Activated naive CD8-positive, alpha-beta T cell treated with anti-CD3 and anti-CD28 coated beads, Interleukin-2, amount 50 U/mL, for 24 hours (primary cell): ENCODE results near the gene MFAP1.

ENCODE experiments used
- ATAC-seq: fragments of 150-1000 bp; cut with Tn5 transposase; one replicate; pipeline ENCODE4 v1.10.0; 2021
- DNase-seq: peaks from one replicate; pipeline ENCODE4 v3.0.0; 2021
- H3K27ac Mint-ChIP-seq: one replicate; pipeline ENCODE4 v1.8.0; 2021; ENCODE audit warnings: mild to moderate bottlenecking, mixed read lengths
- H3K27me3 Mint-ChIP-seq: one replicate; pipeline ENCODE4 v1.8.0; 2021; ENCODE audit warnings: mixed read lengths
- H3K36me3 Mint-ChIP-seq: one replicate; pipeline ENCODE4 v1.8.0; 2021; ENCODE audit warnings: low read depth, mixed read lengths
- H3K4me1 Mint-ChIP-seq: one replicate; pipeline ENCODE4 v1.8.0; 2021; ENCODE audit warnings: mixed read lengths
- H3K4me3 Mint-ChIP-seq: one replicate; pipeline ENCODE4 v1.8.0; 2021; ENCODE audit warnings: mild to moderate bottlenecking, moderate library complexity, mixed read lengths
- H3K9me3 Mint-ChIP-seq: one replicate; pipeline ENCODE4 v1.8.0; 2021; ENCODE audit warnings: mixed read lengths

The MFAP1 gene

DNA sequence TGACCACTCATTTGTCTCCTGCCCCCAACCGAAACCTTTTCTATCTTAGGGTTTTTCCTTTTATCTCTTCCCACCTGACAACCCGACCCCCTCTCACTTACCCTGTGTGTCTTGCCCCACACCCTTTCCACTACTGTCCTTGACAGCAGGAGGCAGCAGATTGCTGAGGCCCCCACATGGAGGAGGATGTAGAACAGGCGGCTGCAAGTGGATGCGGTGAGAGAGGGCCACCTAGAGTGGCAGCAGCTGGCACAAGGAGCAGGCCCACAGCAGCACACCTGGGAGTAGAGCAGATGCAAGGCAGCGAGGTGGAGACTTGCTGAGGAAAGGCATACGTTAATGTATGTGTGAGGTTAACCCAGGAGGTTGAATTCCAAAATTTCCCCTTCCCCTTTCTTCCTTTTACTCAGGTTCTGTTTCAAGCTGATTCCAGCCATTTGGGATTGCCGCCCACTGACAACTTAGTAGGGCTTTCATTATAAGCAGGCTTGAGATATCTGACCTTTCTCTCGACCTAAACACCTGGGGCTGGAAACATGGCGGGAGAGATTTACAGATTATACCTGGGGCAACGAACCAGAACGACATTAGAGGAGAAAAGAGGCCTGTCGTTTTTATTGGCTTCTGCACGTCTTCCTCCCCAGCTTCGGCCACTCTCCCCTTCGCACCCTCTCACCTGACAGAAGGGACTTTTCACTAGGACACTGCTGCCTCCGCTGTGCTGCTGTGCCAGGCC, 25.1 kb downstream of the MFAP1 start:
- Mint-ChIP-seq H3K27ac (peak overlapping the region; percentile 90), H3K4me3 (no peak overlapping the region), H3K27me3 (no peaks in the 10 kb centered on the region), H3K36me3 (peaks cover 61% of the 10 kb centered on the region), H3K4me1 (peaks cover 48% of the 10 kb centered on the region), H3K9me3 (no peaks in the 10 kb centered on the region)
- no peak for ATAC-seq
- DNase-seq, result no peak

DNA sequence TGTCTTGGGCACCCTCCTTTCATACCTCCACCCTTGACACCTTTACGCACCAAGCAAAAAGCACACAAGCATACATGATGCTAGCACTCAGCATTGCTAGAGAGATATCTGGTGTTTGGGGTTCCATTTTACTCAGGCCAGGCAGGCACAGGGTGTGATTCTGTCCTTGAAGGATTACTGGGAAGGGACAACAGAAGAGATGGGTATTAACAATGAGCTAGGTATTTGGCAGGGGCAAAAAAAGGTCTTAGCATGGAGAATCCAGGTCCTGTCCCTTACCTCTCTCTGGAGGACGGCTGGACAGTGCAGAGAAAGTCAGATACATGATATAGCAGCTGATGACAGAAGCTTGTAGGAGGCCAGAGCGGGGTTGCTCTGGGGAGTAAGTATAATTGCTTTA, 27.9 kb downstream of the MFAP1 start:
- H3K9me3 Mint-ChIP-seq, result no peaks in the 10 kb centered on the region
- H3K36me3 Mint-ChIP-seq, result peaks cover 66% of the 10 kb centered on the region
- no peak overlapping the region for H3K4me3 Mint-ChIP-seq
- ATAC-seq (no peak), DNase-seq (no peak)
- no peak overlapping the region for H3K27ac Mint-ChIP-seq
- H3K4me1 Mint-ChIP-seq, result peaks cover 59% of the 10 kb centered on the region
- H3K27me3 Mint-ChIP-seq, result no peaks in the 10 kb centered on the region

DNA sequence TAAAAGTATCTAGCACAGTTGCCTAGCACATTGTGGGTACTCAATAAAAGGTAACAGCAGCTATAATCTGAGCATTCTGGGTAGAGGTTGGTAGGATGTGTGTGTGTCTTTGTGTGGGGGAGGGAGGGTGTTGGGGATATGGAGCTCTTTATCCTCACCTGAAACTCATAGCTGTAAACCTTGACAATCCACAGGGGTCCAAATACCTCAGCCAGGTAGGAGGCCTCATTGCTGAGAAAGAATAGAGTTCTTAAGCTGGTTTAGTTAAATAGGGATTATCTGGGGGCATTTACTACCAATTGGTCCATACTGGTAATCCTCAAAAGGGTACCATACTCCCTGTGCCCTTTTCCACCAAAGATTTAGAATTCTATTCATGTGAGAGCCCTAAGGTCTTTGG, 28.5 kb downstream of the MFAP1 start:
- no peak for ATAC-seq
- no peak overlapping the region for H3K27ac Mint-ChIP-seq
- peaks cover 55% of the 10 kb centered on the region for H3K4me1 Mint-ChIP-seq
- no peaks in the 10 kb centered on the region for H3K9me3 Mint-ChIP-seq
- DNase-seq, result no peak
- no peak overlapping the region for H3K4me3 Mint-ChIP-seq
- no peaks in the 10 kb centered on the region for H3K27me3 Mint-ChIP-seq
- peaks cover 60% of the 10 kb centered on the region for H3K36me3 Mint-ChIP-seq

DNA sequence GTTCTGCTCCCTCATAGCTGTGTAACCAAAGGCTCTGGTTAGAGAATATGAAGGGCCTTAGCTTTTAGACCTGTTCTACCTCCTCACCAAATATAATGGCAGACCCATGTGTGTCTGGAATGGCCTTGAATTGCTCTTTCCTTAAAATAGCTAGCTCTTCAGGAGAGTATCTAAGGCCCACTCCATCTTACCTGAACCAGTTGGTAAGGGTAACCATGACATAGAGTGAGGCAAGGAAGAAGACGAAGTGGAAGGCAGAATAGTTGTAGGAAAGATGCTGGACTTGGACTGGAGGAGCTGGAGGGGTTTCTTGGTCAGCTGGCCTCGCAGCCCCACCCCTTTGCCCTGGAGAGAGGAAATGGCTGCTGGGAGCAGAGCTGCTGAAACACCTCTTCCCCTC, 29.3 kb downstream of the MFAP1 start:
- H3K36me3 Mint-ChIP-seq, result peaks cover 53% of the 10 kb centered on the region
- no peaks in the 10 kb centered on the region for H3K27me3 Mint-ChIP-seq
- H3K27ac Mint-ChIP-seq, result peak overlapping the region; percentile 13
- H3K4me3 Mint-ChIP-seq, result no peak overlapping the region
- H3K4me1 Mint-ChIP-seq, result peaks cover 52% of the 10 kb centered on the region
- DNase-seq (no peak), ATAC-seq (no peak)
- H3K9me3 Mint-ChIP-seq, result no peaks in the 10 kb centered on the region

DNA sequence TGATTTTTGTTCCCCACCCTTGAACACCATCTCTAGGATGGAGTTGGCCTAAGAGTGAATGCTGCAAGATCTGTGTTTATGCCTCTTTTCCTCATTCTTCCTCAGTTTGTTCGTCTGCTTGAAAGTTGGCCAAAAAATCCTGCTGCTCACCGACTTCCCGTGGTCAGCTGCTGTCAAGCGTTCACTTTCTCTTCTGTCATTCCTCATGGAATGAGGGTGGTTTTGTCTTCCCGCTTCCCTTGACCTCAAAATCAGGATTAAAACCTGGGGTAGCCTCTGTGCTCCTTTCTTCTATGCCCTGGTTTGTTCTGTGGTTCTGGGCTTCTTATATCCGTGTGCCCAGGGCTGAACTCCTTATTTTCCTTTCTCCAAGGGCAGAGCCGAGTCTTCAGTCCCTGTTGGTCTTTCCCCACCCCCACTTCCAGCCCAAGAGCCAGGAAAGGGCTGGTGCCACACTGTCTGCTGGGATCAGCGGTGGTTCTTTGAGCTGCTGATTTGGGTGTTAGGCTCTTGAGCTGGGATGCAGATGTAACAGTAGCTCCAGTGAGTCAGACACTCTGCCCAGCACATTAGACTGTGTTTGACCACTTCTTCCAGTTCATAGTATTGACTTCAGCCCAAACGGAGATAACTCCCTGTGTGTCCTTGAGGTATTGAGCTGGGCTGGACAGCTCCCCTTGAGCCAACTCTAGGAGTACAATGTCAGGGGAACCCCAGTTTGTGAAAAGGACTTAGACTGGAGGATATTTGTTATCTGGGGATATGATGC, 30.0 kb downstream of the MFAP1 start:
- peaks cover 47% of the 10 kb centered on the region for H3K36me3 Mint-ChIP-seq
- no peaks in the 10 kb centered on the region for H3K9me3 Mint-ChIP-seq
- H3K27me3 Mint-ChIP-seq, result no peaks in the 10 kb centered on the region
- DNase-seq, result no peak
- no peak for ATAC-seq
- H3K4me1 Mint-ChIP-seq, result peaks cover 45% of the 10 kb centered on the region
- H3K4me3 Mint-ChIP-seq, result peak overlapping the region; percentile 93
- peak overlapping the region; percentile 92 for H3K27ac Mint-ChIP-seq

DNA sequence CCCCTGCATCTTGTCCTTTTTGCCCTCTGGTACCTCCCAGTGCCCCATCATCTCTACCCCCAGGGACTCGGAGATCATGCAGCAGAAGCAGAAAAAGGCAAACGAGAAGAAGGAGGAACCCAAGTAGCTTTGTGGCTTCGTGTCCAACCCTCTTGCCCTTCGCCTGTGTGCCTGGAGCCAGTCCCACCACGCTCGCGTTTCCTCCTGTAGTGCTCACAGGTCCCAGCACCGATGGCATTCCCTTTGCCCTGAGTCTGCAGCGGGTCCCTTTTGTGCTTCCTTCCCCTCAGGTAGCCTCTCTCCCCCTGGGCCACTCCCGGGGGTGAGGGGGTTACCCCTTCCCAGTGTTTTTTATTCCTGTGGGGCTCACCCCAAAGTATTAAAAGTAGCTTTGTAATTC, 30.8 kb downstream of the MFAP1 start:
- Mint-ChIP-seq H3K4me3 (peak overlapping the region; percentile 93), H3K9me3 (no peaks in the 10 kb centered on the region), H3K4me1 (peaks cover 43% of the 10 kb centered on the region), H3K27me3 (no peaks in the 10 kb centered on the region), H3K27ac (peak overlapping the region; percentile 92), H3K36me3 (peaks cover 40% of the 10 kb centered on the region)
- no peak for ATAC-seq
- no peak for DNase-seq

DNA sequence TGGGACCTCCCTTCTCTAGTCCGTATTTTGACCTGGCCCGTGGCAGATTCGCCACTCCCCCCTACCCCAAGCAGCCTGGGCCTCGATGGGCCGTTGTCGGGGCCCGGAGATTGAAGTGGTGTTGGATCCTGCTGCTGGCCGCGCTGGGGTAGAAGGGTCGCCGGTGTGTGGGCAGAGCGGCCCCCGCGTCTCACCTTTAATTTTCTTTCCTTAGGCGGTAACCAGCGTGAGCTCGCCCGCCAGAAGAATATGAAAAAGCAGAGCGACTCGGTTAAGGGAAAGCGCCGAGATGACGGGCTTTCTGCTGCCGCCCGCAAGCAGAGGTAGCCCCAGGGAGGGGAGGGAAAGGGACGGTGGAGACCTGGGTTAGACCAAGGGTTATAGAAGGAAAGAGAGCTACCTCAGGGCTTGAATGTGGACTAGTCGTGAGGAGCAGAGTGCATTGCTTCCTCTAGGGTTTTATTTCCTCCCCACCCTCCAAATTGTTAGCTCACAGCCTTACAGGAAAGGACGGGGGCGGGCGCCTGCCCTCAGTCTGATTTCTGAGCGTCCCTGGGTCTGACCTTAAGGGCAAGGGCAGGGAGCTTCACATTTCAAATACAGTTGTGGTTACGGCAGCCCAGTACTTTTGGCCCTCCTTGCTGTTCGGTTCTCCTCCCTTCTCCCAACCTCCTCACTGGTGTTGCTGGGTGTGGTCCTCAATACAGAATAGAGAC, 31.6 kb downstream of the MFAP1 start:
- H3K27me3 Mint-ChIP-seq, result no peaks in the 10 kb centered on the region
- H3K4me3 Mint-ChIP-seq, result peak overlapping the region; percentile 93
- H3K9me3 Mint-ChIP-seq, result no peaks in the 10 kb centered on the region
- H3K36me3 Mint-ChIP-seq, result peaks cover 35% of the 10 kb centered on the region
- H3K27ac Mint-ChIP-seq, result peak overlapping the region; percentile 92
- ATAC-seq, result peak; percentile 6
- DNase-seq, result peak; percentile 58
- peaks cover 40% of the 10 kb centered on the region for H3K4me1 Mint-ChIP-seq

DNA sequence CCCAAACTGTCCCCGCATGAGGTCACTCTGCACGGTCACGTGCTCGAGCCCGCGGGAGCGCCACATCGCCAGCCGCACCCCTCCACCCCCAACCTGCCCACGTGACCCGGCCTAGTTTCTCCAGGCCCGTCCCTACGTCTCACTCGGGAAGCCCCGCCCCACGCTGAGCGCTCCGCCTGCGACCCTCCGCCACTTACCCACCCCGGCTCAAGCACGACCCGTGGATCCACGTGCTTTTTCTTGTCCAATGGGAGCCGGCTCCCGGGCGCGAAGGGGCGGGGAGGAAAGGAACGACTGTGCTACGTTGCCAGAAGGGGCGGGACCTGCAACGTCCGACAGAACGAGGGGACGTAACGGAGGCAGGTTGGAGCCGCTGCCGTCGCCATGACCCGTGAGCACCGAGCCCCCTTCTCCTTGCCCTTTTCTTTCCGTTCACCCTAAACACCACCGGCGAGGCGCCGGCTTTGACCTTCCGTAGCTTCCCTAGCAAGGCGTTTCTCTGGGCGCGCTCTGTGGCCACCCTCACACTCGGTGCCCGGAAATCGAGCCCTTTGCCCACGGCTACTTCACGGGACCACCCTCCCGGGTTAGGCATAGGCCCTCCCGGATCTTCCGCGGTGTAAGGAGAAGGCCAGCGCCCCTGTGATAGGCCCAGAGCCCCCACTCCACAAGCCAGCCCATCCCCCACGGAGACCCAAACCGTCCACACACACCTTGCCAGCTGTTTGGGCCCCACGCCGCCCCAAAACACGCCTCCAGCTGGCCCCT, 32.3 kb downstream of the MFAP1 start, which contains the start of gene SERF2:
Gene SERF2 (plus strand): TSS at position 328 of the 768 bp plus-strand sequence. CDS start 57 bp downstream, at position 385.
- H3K4me1 Mint-ChIP-seq, result peaks cover 40% of the 10 kb centered on the region
- H3K4me3 Mint-ChIP-seq, result peak within 1 kb of the TSS; percentile 93
- peaks cover 32% of the 10 kb centered on the region for H3K36me3 Mint-ChIP-seq
- H3K9me3 Mint-ChIP-seq, result no peaks in the 10 kb centered on the region
- DNase-seq (peak; percentile 100), ATAC-seq (peak; percentile 94)
- no peaks in the 10 kb centered on the region for H3K27me3 Mint-ChIP-seq
- H3K27ac Mint-ChIP-seq, result peak within 1 kb of the TSS; percentile 92

DNA sequence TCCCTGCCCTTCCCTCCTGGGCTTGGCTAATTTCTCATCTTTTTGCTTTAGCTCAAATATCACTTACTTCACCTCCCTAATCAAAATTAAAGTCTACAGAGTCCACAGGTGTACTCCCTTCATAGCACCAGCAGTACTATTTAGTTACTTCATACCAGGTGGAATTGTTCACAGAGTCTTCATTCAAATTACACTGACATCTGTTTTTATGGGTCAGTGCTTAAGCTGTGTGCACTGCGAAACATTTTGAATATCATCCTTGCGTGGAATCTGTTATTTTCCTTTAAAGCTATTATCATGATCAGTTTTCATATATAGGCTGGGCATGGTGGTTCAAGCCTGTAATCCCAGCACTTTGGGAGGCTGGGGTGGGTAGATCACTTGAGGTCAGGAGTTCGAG, 35.1 kb downstream of the MFAP1 start:
- DNase-seq (no peak), ATAC-seq (no peak)
- Mint-ChIP-seq H3K36me3 (peaks cover 14% of the 10 kb centered on the region), H3K4me1 (peaks cover 25% of the 10 kb centered on the region), H3K4me3 (no peak overlapping the region), H3K27ac (no peak overlapping the region), H3K9me3 (no peaks in the 10 kb centered on the region), H3K27me3 (no peaks in the 10 kb centered on the region)

DNA sequence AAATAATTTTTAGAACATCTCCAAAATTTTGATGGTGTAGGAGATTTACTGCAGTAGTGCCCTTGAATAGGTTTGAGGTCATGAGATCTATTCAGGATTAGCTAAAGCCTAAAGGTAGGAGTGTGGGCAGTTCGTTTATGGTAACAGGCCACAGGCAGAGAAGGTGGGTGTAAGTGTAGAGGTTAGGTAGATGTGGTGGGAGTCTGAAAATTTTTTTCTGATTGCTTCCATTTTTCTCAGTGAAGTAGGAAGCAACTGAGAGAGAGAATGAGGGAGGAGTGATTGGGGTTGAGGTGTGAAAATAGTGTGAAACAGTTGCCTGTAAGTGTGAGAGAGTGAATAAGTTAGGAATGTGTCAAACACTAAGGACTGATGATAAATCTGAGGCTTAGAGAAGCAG, 45.5 kb downstream of the MFAP1 start:
- Mint-ChIP-seq H3K4me3 (no peak overlapping the region), H3K9me3 (no peaks in the 10 kb centered on the region), H3K27me3 (no peaks in the 10 kb centered on the region), H3K27ac (peak overlapping the region; percentile 34), H3K36me3 (peaks cover 2% of the 10 kb centered on the region), H3K4me1 (peaks cover 33% of the 10 kb centered on the region)
- ATAC-seq (no peak), DNase-seq (no peak)

DNA sequence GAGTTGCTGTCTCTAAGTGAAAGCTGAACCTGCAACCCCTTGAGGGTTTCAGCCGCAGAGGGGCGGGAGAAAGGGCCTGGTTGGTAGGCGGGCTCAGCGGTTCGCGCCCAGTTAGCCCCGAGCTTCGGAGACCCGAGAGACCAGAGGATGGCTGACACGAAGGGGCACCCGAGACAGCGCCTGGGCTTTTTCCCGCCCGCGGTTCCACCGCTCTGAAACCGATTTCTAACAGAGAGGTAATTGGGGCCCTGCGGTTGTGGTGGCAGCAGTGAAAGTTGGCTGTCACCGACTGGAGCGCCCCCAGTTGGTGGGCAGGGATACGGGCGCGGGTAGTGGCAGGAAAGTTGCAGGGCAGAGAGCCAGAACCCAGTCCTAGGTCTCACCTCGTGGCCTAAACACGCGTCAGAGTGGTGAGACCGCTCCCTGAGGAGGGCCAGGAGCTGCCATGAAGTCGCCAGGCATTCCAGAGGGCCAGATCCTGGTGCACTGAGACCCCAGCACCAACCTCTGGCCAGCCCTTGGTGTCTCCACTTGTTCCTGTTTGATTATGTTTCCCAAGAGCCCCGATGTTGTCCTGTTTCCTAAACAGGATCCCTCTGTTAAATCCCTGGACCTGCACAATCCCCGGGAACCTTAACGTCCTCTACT, 47.1 kb downstream of the MFAP1 start:
- DNase-seq (peak; percentile 90), ATAC-seq (peak; percentile 89)
- H3K27me3 Mint-ChIP-seq, result no peaks in the 10 kb centered on the region
- H3K4me1 Mint-ChIP-seq, result peaks cover 33% of the 10 kb centered on the region
- H3K9me3 Mint-ChIP-seq, result no peaks in the 10 kb centered on the region
- peaks cover 12% of the 10 kb centered on the region for H3K36me3 Mint-ChIP-seq
- peak overlapping the region; percentile 83 for H3K27ac Mint-ChIP-seq
- H3K4me3 Mint-ChIP-seq, result peak overlapping the region; percentile 83

DNA sequence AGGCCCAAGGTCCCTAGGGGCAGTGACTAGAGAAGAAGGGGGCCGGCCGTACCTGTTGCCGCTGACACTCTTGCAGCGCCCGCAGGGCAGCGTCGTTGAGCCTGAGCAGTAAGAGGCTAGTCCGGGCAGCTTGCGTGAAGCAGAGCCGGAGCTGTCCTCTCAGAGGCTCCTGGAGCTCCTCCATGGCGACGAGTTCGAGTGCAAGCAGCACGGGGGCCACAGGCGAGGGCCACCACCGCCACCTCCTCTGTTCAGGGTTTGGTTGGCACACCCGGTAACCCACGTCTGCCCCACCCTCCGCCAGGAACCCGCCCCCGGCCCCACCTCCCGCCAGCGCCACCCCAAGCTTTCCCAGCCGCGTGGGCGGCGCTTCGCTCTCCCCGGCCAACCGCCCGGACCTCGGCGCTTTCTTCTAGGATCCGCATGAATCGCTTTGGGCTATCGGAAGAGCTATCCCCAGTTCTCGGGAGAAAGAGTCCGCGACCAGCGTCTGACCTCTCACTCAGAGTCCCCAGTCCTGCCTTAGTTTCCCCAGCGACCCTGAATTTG, 47.7 kb downstream of the MFAP1 start, which contains the start of gene ELL3:
Gene ELL3 (minus strand): TSS at position 249 of the 549 bp plus-strand sequence. CDS start 65 bp downstream, at position 184.
- ATAC-seq, result peak; percentile 65
- peak; percentile 80 for DNase-seq
- H3K9me3 Mint-ChIP-seq, result no peaks in the 10 kb centered on the region
- peaks cover 16% of the 10 kb centered on the region for H3K36me3 Mint-ChIP-seq
- peak within 1 kb of the TSS; percentile 83 for H3K27ac Mint-ChIP-seq
- H3K27me3 Mint-ChIP-seq, result no peaks in the 10 kb centered on the region
- peak within 1 kb of the TSS; percentile 83 for H3K4me3 Mint-ChIP-seq
- H3K4me1 Mint-ChIP-seq, result peaks cover 33% of the 10 kb centered on the region

DNA sequence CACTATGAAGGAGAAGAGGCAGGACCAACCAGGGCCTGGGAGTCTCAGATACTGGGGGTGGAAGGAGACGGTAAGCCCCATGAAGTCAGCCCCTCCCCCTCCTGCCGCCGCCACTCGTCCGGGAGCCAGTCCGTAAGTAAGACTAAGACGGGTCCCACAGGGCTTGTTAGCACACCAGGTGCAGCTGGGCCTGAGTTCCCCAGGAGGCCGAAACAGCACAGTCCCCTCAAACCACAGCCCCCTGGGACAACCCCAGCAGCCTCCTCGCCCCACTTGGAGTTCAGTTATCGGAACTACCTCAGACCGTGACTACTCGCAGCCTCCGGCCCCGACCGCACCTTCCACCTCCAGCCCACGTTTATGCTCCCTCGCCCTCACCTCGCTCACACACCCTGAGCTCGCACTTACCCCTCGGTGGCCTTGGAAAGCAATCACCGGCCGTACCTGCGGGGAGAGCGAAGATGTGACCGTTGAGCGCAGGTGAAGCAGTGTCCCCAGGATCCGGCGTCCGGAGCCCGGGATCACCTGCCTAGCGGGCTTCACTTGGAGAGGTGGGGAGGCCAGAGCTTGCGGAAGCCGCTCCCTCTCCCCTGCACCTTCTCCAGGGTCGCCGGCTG, 48.3 kb downstream of the MFAP1 start:
- Mint-ChIP-seq H3K4me3 (peak overlapping the region; percentile 83), H3K9me3 (no peaks in the 10 kb centered on the region), H3K36me3 (peaks cover 21% of the 10 kb centered on the region), H3K27ac (peak overlapping the region; percentile 83), H3K4me1 (peaks cover 33% of the 10 kb centered on the region), H3K27me3 (no peaks in the 10 kb centered on the region)
- peak; percentile 49 for DNase-seq
- ATAC-seq, result peak; percentile 5
